GM19455 (cell line): ENCODE results near the gene MCHR2.
A peak's percentile ranks its signal among the peaks of the same experiment; 100 is the strongest.
"Not testable (repeated sequence)": the region's sequence is repeated elsewhere in the genome, so short reads cannot be mapped to it uniquely, and the experiment has no call there.

Experiments used
- ATAC-seq: cut with Tn5 transposase; IDR thresholded peaks from one replicate; pipeline ENCODE4 v1.9.1; 2021; ENCODE audit not compliant: unreplicated experiment

The MCHR2 gene, protein sequence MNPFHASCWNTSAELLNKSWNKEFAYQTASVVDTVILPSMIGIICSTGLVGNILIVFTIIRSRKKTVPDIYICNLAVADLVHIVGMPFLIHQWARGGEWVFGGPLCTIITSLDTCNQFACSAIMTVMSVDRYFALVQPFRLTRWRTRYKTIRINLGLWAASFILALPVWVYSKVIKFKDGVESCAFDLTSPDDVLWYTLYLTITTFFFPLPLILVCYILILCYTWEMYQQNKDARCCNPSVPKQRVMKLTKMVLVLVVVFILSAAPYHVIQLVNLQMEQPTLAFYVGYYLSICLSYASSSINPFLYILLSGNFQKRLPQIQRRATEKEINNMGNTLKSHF

GRCh38 chr6:99993533-99994251 lies at the start of gene MCHR2:
Gene MCHR2 (minus strand): TSS chr6:99994223. CDS start chr6:99956147, 38,076 bp downstream.
- ATAC-seq = no peak

DNA sequence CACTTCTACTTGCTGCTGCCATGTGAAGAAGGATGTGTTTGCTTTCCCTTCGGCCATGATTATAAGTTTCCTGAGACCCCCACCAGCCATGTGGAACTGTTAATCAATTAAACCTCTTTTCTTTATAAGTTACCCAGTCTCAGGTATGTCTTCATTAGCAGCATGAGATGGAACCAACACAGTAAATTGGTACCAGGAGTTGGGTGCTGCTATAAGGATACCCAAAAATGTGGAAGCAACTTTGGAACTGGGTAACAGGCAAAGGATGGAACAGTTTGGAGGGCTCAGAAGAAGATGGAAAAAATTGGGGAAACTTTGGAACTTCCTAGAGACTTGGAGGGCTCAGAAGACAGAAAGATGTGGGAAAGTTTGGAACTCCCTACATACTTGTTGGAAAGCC lies 44.5 kb upstream of the MCHR2 start:
- not testable (repeated sequence) for ATAC-seq

GRCh38 chr6:100035873-100036653 lies 42.0 kb upstream of the MCHR2 start:
- ATAC-seq = no peak

DNA sequence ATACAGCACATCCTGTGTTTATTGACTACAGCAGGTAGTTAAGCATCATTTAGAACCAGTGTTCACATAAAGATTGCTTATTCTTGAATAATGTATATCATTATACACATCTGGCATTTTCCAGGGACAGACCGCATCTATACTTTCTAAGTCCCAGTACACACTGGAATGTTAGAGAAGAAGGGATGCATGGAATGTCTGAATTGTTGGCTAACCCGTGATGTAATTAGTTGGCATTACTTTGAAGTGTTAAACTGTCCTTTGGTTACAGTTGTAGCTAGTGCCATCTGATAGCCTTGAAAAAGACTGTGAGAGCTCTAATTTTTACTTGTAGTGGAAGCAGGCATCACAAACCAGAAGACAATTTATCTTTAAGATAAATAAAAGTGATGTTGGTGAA lies 29.8 kb upstream of the MCHR2 start:
- ATAC-seq = no peak

GRCh38 chr6:100022847-100023246 lies 28.8 kb upstream of the MCHR2 start:
- ATAC-seq = no peak

DNA sequence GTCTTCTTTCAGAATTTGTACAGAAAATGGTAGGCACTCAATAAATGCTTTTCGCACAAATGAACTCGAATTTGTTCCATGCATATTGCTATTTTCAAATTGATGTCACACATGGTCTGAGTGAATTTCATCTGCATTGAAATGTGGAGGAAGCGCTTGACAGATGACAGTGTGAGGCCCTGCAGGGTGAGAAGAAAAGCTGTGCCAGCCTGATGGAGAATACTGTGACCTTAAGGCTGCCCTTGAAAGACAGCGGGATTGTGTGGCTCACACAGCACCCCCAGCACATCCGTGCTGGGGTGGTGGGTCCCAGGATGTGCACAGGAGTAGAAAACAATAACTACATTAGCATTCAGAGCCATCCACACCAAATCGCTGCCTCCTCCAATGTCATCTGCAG lies 14.8 kb upstream of the MCHR2 start:
- no peak for ATAC-seq

- peak; percentile 89 for ATAC-seq
Observed at GRCh38 chr6:100001915-100002388, 7.9 kb upstream of the MCHR2 start.

DNA sequence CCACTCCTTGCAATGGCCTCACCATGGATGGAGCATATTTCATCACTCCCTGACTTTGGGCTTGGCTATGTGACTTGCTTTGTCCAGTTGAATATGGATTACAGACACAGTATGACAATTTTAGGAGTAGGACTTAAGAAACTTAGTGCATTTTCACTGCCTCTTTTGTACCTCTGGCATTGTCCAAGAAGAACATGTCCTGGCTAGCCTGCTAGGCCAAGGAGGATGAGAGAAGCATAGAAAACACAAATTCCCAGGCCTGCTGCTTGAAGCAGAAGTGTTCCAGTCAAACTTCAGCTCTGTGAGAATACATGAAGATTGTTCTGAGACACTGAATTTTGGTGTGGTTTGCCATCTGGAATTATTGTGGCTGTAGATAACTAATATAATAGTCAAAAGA lies 3.1 kb upstream of the MCHR2 start:
- no peak for ATAC-seq

DNA sequence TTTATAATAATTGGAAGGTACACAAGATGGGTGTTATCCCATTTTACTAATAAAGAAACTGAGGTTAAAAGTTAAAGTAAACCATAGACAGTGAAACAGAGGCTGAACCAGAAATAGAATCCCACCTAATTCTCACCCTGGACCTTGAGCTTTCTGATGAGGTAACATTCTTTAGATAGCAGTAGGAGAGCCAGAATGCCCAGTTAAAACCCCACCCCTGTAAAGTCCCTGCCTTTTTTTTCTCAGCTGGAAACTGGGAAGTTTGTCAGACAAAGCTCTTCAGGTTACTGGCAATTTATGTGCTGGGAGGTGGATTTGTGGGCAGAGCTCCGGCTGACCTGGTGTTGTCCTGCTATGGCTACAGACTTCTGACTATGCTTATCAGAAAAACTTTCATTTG lies 1.9 kb upstream of the MCHR2 start:
- ATAC-seq = no peak

DNA sequence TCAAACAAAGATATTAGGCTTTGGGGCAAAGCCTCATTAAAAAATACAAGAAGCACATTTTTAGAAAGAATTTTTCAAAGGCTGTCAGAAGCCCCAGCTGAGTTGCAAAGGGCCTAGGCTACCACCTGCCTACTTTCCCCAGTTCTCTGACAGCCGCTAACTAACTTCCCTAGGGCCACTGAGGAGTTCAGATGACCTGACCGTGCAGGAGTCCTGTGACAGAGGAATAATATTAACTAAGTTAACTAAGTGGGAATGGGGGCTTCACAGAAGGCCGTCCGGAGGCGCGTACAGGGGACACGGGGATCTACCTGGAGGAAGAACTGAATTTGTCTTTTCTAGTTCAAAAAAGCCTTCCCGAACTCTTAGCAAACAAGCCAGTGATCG lies 884 bp downstream of the MCHR2 start:
- ATAC-seq = no peak

GRCh38 chr6:99991955-99992354 lies 2.1 kb downstream of the MCHR2 start:
- ATAC-seq = no peak

GRCh38 chr6:99980741-99981140 lies 13.3 kb downstream of the MCHR2 start:
- no peak for ATAC-seq

- no peak for ATAC-seq
Observed at GRCh38 chr6:99979953-99980352, 14.1 kb downstream of the MCHR2 start.

DNA sequence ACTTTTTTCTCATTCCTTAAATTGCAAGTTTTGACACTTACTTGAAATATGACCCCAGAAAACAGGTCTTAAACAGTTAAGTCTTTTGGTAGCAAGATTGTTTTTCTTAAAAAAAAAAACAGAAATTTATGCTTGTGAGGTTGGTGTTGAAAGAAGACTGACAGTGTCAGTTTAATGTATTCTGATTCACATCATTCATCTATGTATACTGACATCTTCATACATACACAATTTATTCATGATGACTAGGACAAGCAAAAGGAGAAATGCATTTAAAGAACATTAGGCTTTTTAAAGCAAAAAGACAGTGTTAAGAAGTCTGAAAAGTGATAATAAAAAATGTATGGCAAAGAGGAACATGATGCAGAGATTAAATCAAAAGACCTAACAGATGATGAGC lies 27.0 kb downstream of the MCHR2 start:
- ATAC-seq = no peak

DNA sequence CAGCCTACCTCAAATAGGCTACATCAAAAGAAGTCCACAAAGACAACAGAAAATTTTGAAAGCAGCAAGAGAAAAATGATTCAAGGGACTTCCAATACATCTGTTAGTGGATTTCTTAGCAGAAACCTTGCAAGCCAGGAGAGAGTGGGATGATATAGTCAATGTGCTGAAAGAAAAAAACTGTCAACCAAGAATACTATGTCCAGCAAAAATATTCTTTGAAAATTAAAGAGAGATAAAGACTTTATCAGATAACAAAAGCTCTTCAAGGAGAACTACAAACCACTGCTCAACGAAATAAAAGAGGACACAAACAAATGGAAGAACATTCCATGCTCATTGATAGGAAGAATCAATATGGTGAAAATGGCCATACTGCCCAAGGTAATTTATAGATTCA lies 34.0 kb downstream of the MCHR2 start:
- no peak for ATAC-seq

GRCh38 chr6:99951016-99951805 lies 42.8 kb downstream of the MCHR2 start:
- no peak for ATAC-seq

GRCh38 chr6:99946005-99946404 lies 48.0 kb downstream of the MCHR2 start:
- no peak for ATAC-seq

GRCh38 chr6:99943846-99944245 lies 50.2 kb downstream of the MCHR2 start:
- ATAC-seq = no peak

DNA sequence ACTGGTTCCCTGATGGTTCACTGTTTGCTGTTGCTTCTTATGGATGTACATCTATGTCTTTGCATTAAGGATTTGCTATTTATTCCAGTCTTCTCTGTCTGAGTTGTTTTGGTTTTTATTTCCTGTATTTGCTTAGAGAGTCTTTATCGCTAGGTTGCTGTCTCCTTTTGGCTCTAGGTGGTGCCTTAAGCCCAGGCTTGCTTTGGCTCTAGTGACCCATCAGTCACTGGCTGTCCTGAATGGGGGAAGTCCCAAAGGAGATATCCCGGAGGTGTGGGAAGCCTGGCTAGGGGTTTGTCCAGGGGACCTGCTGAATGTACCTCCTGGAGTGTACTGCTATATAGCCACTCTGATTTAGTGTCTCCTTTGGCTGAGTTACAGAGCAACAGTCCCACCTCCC lies 53.4 kb downstream of the MCHR2 start:
- no peak for ATAC-seq

- ATAC-seq = no peak
Observed at GRCh38 chr6:99933129-99933528, 60.9 kb downstream of the MCHR2 start.

GRCh38 chr6:99912657-99913056 lies 81.4 kb downstream of the MCHR2 start:
- no peak for ATAC-seq
